Measurements from ENCODE around the gene PCDHGA4.
"Not testable (repeated sequence)": the region's sequence is repeated elsewhere in the genome, so short reads cannot be mapped to it uniquely, and the experiment has no call there.

PCDHGA4 gene

GRCh38 chr5:141322261-141322660 lies 32.6 kb upstream of the PCDHGA4 start:
- no peak for DNase-seq (ENCODE audit: low read depth)
- H3K4me3 ChIP-seq (ENCODE audit: low read depth, low read length): no peak overlapping the region
- TF ChIP-seq CTCF (IDR thresholded peaks at IDR 0.05; ENCODE audit: low read depth, low read length, missing control alignments): no peak

- TF ChIP-seq CTCF (IDR thresholded peaks at IDR 0.05; ENCODE audit: low read depth, low read length, missing control alignments): peak; percentile 71
- H3K4me3 ChIP-seq (ENCODE audit: low read depth, low read length): peak overlapping the region; percentile 67
- DNase-seq (ENCODE audit: low read depth): peak; percentile 51
Observed at GRCh38 chr5:141326088-141326854, 28.6 kb upstream of the PCDHGA4 start.

- DNase-seq (ENCODE audit: low read depth): no peak
- H3K4me3 ChIP-seq (ENCODE audit: low read depth, low read length): no peak overlapping the region
- no peak for TF ChIP-seq CTCF (IDR thresholded peaks at IDR 0.05; ENCODE audit: low read depth, low read length, missing control alignments)
Observed at GRCh38 chr5:141328231-141328630, 26.6 kb upstream of the PCDHGA4 start.

GRCh38 chr5:141330299-141331080 lies 24.3 kb upstream of the PCDHGA4 start, which contains the start of gene PCDHGA1:
PCDHGA1 (plus strand) TSS chr5:141330514.
- peak; percentile 35 for TF ChIP-seq CTCF (IDR thresholded peaks at IDR 0.05; ENCODE audit: low read depth, low read length, missing control alignments)
- DNase-seq (ENCODE audit: low read depth): no peak
- H3K4me3 ChIP-seq (ENCODE audit: low read depth, low read length): no peak within 1 kb of the TSS

GRCh38 chr5:141332571-141332970 lies 22.2 kb upstream of the PCDHGA4 start:
- H3K4me3 ChIP-seq (ENCODE audit: low read depth, low read length); DNase-seq (ENCODE audit: low read depth): not testable (repeated sequence)

- DNase-seq (ENCODE audit: low read depth): no peak
- no peak within 1 kb of the TSS for H3K4me3 ChIP-seq (ENCODE audit: low read depth, low read length)
- peak; percentile 48 for TF ChIP-seq CTCF (IDR thresholded peaks at IDR 0.05; ENCODE audit: low read depth, low read length, missing control alignments)
Observed at GRCh38 chr5:141338538-141339306, 16.1 kb upstream of the PCDHGA4 start, which contains the start of gene PCDHGA2. PCDHGA2 (plus strand) TSS chr5:141338760.

GRCh38 chr5:141340781-141341354 lies 14.0 kb upstream of the PCDHGA4 start:
- H3K4me3 ChIP-seq (ENCODE audit: low read depth, low read length); DNase-seq (ENCODE audit: low read depth): not testable (repeated sequence)
